IMR-90 (cell line): Measurements from ENCODE around the gene UNC93B1. TPM values are rescaled to one million over a fixed set of nuclear protein-coding genes. Genes with fewer than 3 reads are reported as not detected.

Source experiments
- ATAC-seq: fragments of 200-7000 bp; cut with Tn5 transposase; 2 replicates; pipeline ENCODE4 v1.9.1; 2020; ENCODE audit warnings: low read depth, mild to moderate bottlenecking, moderate library complexity
- BruUV-seq: library from RNA; stranded (reverse); fragments of 400-500 nt; replicated peaks from 2 replicates; lab custom pipeline; 2021; lab: Mats Ljungman, UMichigan
- CTCF ChIA-PET: fragments of 300-600 bp; formaldehyde crosslinking; extraction: SDS; loops from one replicate; lab custom pipeline; 2021; ENCODE audit warnings: antibody characterized with exemption; lab: Yijun Ruan, JAX
- POLR2A ChIA-PET: fragments of 300-600 bp; sonication (Branson Sonifier 250); formaldehyde crosslinking; loops from one replicate; lab custom pipeline; 2022; ENCODE audit warnings: antibody characterized with exemption; ENCODE audit not compliant: unreplicated experiment; lab: Charles Lee
- DNase-seq: peaks from one replicate; pipeline ENCODE4 v3.0.0; 2013
- H2AFZ ChIP-seq: replicated peaks from 2 replicates; pipeline ENCODE3; 2013; ENCODE audit warnings: low read length, mild to moderate bottlenecking; ENCODE audit not compliant: poor library complexity
- H2AK5ac ChIP-seq: 2 replicates; pipeline ENCODE4 v1.6.1; 2013; ENCODE audit warnings: low read depth, low read length, inconsistent platforms
- H2AK9ac ChIP-seq: replicated peaks from 2 replicates; pipeline ENCODE3; 2013; ENCODE audit warnings: mild to moderate bottlenecking, low read depth, low read length, moderate library complexity; ENCODE audit not compliant: poor library complexity
- H2BK120ac ChIP-seq: 2 replicates; pipeline ENCODE4 v1.6.1; 2013; ENCODE audit warnings: low read depth, low read length, inconsistent platforms
- H2BK15ac ChIP-seq: 3 replicates; pipeline ENCODE4 v1.6.1; 2013; ENCODE audit warnings: low read depth, low read length, inconsistent platforms
- H2BK20ac ChIP-seq: 2 replicates; pipeline ENCODE4 v1.6.1; 2013; ENCODE audit warnings: low read depth, mild to moderate bottlenecking, inconsistent platforms, low read length, moderate library complexity
- H2BK5ac ChIP-seq: 2 replicates; pipeline ENCODE4 v1.6.1; 2013; ENCODE audit warnings: mild to moderate bottlenecking, low read depth, low read length, inconsistent platforms; ENCODE audit not compliant: poor library complexity, severe bottlenecking
- H3K14ac ChIP-seq: replicated peaks from 2 replicates; pipeline ENCODE4 v1.6.1; 2013; ENCODE audit warnings: low read depth, low read length, inconsistent platforms
- H3K18ac ChIP-seq: 2 replicates; pipeline ENCODE4 v1.6.1; 2013; ENCODE audit warnings: low read depth, low read length, control low read depth
- H3K23ac ChIP-seq: 2 replicates; pipeline ENCODE4 v1.6.1; 2013; ENCODE audit warnings: low read depth, low read length, inconsistent platforms
- H3K27ac ChIP-seq: 2 replicates; pipeline ENCODE4 v1.5.1; 2013; ENCODE audit warnings: mild to moderate bottlenecking, control low read depth, low read length; ENCODE audit not compliant: insufficient read depth
- H3K27me3 ChIP-seq: 2 replicates; pipeline ENCODE4 v1.6.1; 2013; ENCODE audit warnings: low read length; ENCODE audit not compliant: control insufficient read depth, insufficient read depth
- H3K36me3 ChIP-seq: 2 replicates; pipeline ENCODE4 v1.6.1; 2013; ENCODE audit warnings: low read length, mixed read lengths; ENCODE audit not compliant: control insufficient read depth, insufficient read depth
- H3K4ac ChIP-seq: 2 replicates; pipeline ENCODE4 v1.6.1; 2013; ENCODE audit warnings: low read depth, low read length, inconsistent platforms
- H3K4me1 ChIP-seq: 2 replicates; pipeline ENCODE4 v1.6.1; 2013; ENCODE audit warnings: low read length, mixed read lengths; ENCODE audit not compliant: control insufficient read depth, insufficient read depth
- H3K4me2 ChIP-seq: 2 replicates; pipeline ENCODE4 v1.6.1; 2013; ENCODE audit warnings: low read depth, mild to moderate bottlenecking, control low read depth, low read length, moderate library complexity
- H3K4me3 ChIP-seq: 2 replicates; pipeline ENCODE4 v1.5.1; 2013; ENCODE audit warnings: low read depth, mild to moderate bottlenecking, control low read depth, low read length, moderate library complexity; ENCODE audit not compliant: insufficient read depth
- H3K56ac ChIP-seq: 2 replicates; pipeline ENCODE4 v1.6.1; 2013; ENCODE audit warnings: low read length, inconsistent platforms; ENCODE audit not compliant: insufficient read depth; ENCODE audit errors: extremely low read depth
- H3K79me1 ChIP-seq, 2 experiments: 2 replicates each; pipeline ENCODE4 v1.6.1; 2013; ENCODE audit warnings: low read length in 2 of 2, inconsistent platforms in 1 of 2, low read depth in 1 of 2
- H3K9ac ChIP-seq: 2 replicates; pipeline ENCODE4 v1.6.1; 2013; ENCODE audit warnings: low read depth, low read length, control low read depth
- H3K9me1 ChIP-seq: 2 replicates; pipeline ENCODE4 v1.6.1; 2013; ENCODE audit warnings: low read length, inconsistent platforms; ENCODE audit not compliant: insufficient read depth
- H3K9me3 ChIP-seq: 2 replicates; pipeline ENCODE4 v1.6.1; 2013; ENCODE audit warnings: low read length; ENCODE audit not compliant: control insufficient read depth, insufficient read depth
- H4K20me1 ChIP-seq: 2 replicates; pipeline ENCODE4 v1.6.1; 2013; ENCODE audit warnings: low read length, inconsistent platforms; ENCODE audit not compliant: insufficient read depth
- H4K5ac ChIP-seq: 2 replicates; pipeline ENCODE4 v1.6.1; 2013; ENCODE audit warnings: mild to moderate bottlenecking, low read depth, low read length, control low read depth
- H4K8ac ChIP-seq, 2 experiments: 2 replicates each; pipeline ENCODE4 v1.6.1; 2013; ENCODE audit warnings: low read depth in 2 of 2, low read length in 2 of 2, control low read depth in 1 of 2, inconsistent platforms in 1 of 2
- H4K91ac ChIP-seq: 2 replicates; pipeline ENCODE4 v1.6.1; 2013; ENCODE audit warnings: low read depth, low read length, inconsistent platforms; ENCODE audit not compliant: insufficient read depth
- BHLHE40 ChIP-seq: fragments of 150-350 bp; IDR thresholded peaks from 2 replicates; pipeline ENCODE4 v1.6.1; 2016; ENCODE audit warnings: mild to moderate bottlenecking, low read depth, low read length
- FOS ChIP-seq: fragments of 150-350 bp; IDR thresholded peaks from 2 replicates; pipeline ENCODE4 v1.6.1; 2016; ENCODE audit warnings: low read depth, low read length
- MAZ ChIP-seq: IDR thresholded peaks from 2 replicates; pipeline ENCODE4 v1.6.1; 2012; ENCODE audit warnings: low read depth, mild to moderate bottlenecking, low read length, improper control_type of control experiment, moderate library complexity, borderline replicate concordance
- MXI1 ChIP-seq: IDR thresholded peaks from 2 replicates; pipeline ENCODE4 v1.6.1; 2012; ENCODE audit warnings: low read depth, mild to moderate bottlenecking, low read length, moderate library complexity, borderline replicate concordance
- NFE2L2 ChIP-seq: fragments of 150-350 bp; IDR thresholded peaks from 2 replicates; pipeline ENCODE4 v1.6.1; 2016; ENCODE audit warnings: low read depth, mild to moderate bottlenecking, low read length
- POLR2A ChIP-seq: IDR thresholded peaks from 2 replicates; pipeline ENCODE4 v1.6.1; 2012; ENCODE audit warnings: mild to moderate bottlenecking, low read depth, low read length
- RAD21 ChIP-seq: IDR thresholded peaks from 2 replicates; pipeline ENCODE4 v1.6.1; 2012; ENCODE audit warnings: low read length, improper control_type of control experiment
- RCOR1 ChIP-seq: IDR thresholded peaks from 2 replicates; pipeline ENCODE4 v1.6.1; 2012; ENCODE audit warnings: mild to moderate bottlenecking, low read length, improper control_type of control experiment; ENCODE audit not compliant: insufficient replicate concordance
- SMC3 ChIP-seq: fragments of 150-350 bp; IDR thresholded peaks from 2 replicates; pipeline ENCODE4 v1.6.1; 2016; ENCODE audit warnings: low read depth, mild to moderate bottlenecking, antibody characterized with exemption, low read length, moderate library complexity
- WGBS, 2 experiments: methylation state at CpG; one replicate each; pipeline versions ENCODE4 v1.1.5 to v1.1.7; 2013; ENCODE audit warnings: missing lambda C conversion rate in 2 of 2; ENCODE audit not compliant: insufficient read length in 1 of 2; ENCODE audit errors: extremely low coverage in 2 of 2; 5-methylcytosine and 5-hydroxymethylcytosine counted together
- dilution Hi-C: fragments of 300-500 bp; cut with HindIII; formaldehyde crosslinking; loops from one replicate; pipeline ENCODE4 v1.14.3; 2018; ENCODE audit warnings: low sequenced_read_pairs; ENCODE audit not compliant: unreplicated experiment
- in situ Hi-C: fragments of 300-500 bp; cut with MboI; formaldehyde crosslinking; loops from 3 replicates; pipeline ENCODE4 v1.14.3; 2019; ENCODE audit warnings: low sequenced_read_pairs, inconsistent platforms, mixed read lengths
- intact Hi-C: fragments of 100-400 bp; cut with micrococcal nuclease; formaldehyde crosslinking; loops from 2 replicates; pipeline ENCODE4 v1.10.0; 2022
- polyA plus RNA-seq, 3 experiments: library from polyadenylated mRNA; depleted of rRNA; stranded (reverse); fragments of >200 nt; gene quantifications; 2 replicates each; pipeline ENCODE4 v1.2.3, GENCODE V29; 2012; ENCODE audit warnings: low replicate concordance in 1 of 3
- total RNA-seq: library from RNA; depleted of rRNA; stranded (reverse); fragments of >200 nt; gene quantifications from 2 replicates; pipeline ENCODE4 v1.2.3, GENCODE V29; 2012
- TF ChIP-seq, protein P1 (sequence below): fragments of 150-350 bp; IDR thresholded peaks from 2 replicates; pipeline ENCODE4 v1.6.1; 2016; ENCODE audit warnings: low read depth, mild to moderate bottlenecking, low read length, moderate library complexity, borderline replicate concordance
- TF ChIP-seq, protein P2 (sequence below): fragments of 150-350 bp; IDR thresholded peaks from 2 replicates; pipeline ENCODE4 v1.6.1; 2017; ENCODE audit warnings: mild to moderate bottlenecking, antibody characterized with exemption, low read length, low read depth

UNC93B1 gene
- total and polyA plus RNA-seq, 2 of the 4 experiments (the other 2 are of a cell fraction): 10.9 to 19.2 TPM

GRCh38 chr11:68048681-68049508 lies 45.0 kb upstream of the UNC93B1 start (continued):
- no peak for TF ChIP-seq MAZ

- dilution Hi-C loops (no loop called here), in situ Hi-C loops (no loop called here), intact Hi-C loops (no loop called here)
- Histone ChIP-seq H2AFZ (no peak overlapping the region), H3K9me3 (no peaks in the 10 kb centered on the region), H3K23ac (no peak overlapping the region), H2BK20ac (no peak overlapping the region), H3K27ac (no peak overlapping the region), H3K4me2 (no peak overlapping the region), H2BK120ac (no peak overlapping the region), H3K4me3 (no peak overlapping the region), H2BK15ac (no peak overlapping the region), H2AK9ac (no peak overlapping the region), H3K36me3 (peaks cover 67% of the 10 kb centered on the region), H3K14ac (no peak overlapping the region), H3K4me1 (peaks cover 5% of the 10 kb centered on the region), H4K20me1 (no peaks in the 10 kb centered on the region; the same call in none of the 2 replicates), H3K9me1 (no peaks in the 10 kb centered on the region), H3K56ac (no peak overlapping the region), H2AK5ac (no peak overlapping the region), H4K91ac (no peak overlapping the region), H3K79me1 (peaks cover 0 to 18% of the 10 kb centered on the region in 2 experiments; a peak in 3 of 4 replicates), H3K9ac (no peak overlapping the region), H3K18ac (no peak overlapping the region), H4K5ac (no peak overlapping the region), H3K27me3 (no peaks in the 10 kb centered on the region), H4K8ac (no peak overlapping the region), H3K4ac (no peak overlapping the region), H2BK5ac (no peak overlapping the region)
- no peak for ATAC-seq
- POLR2A ChIA-PET: no interaction called here
- BruUV-seq: no TSS peak
- no peak for DNase-seq
- TF ChIP-seq RCOR1 (no peak), NFE2L2 (no peak), SMC3 (no peak), BHLHE40 (no peak), POLR2A (no peak), MAZ (no peak), MXI1 (no peak), RAD21 (no peak), FOS (no peak)
- TF ChIP-seq, protein P1, sequence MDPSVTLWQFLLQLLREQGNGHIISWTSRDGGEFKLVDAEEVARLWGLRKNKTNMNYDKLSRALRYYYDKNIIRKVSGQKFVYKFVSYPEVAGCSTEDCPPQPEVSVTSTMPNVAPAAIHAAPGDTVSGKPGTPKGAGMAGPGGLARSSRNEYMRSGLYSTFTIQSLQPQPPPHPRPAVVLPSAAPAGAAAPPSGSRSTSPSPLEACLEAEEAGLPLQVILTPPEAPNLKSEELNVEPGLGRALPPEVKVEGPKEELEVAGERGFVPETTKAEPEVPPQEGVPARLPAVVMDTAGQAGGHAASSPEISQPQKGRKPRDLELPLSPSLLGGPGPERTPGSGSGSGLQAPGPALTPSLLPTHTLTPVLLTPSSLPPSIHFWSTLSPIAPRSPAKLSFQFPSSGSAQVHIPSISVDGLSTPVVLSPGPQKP: no peak
- TF ChIP-seq, protein P2, sequence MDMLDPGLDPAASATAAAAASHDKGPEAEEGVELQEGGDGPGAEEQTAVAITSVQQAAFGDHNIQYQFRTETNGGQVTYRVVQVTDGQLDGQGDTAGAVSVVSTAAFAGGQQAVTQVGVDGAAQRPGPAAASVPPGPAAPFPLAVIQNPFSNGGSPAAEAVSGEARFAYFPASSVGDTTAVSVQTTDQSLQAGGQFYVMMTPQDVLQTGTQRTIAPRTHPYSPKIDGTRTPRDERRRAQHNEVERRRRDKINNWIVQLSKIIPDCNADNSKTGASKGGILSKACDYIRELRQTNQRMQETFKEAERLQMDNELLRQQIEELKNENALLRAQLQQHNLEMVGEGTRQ: no peak
- WGBS, 2 experiments: 79% methylated on average over 21 of the region's 37 CpGs; no CpG with 5 or more reads in 1 of the 2 experiments
- CTCF ChIA-PET: no interaction called here
Measured at GRCh38 chr11:68047437-68048290, 43.8 kb upstream of the UNC93B1 start.
